ENCODE results near the gene MFSD6.

Gene MFSD6

DNA sequence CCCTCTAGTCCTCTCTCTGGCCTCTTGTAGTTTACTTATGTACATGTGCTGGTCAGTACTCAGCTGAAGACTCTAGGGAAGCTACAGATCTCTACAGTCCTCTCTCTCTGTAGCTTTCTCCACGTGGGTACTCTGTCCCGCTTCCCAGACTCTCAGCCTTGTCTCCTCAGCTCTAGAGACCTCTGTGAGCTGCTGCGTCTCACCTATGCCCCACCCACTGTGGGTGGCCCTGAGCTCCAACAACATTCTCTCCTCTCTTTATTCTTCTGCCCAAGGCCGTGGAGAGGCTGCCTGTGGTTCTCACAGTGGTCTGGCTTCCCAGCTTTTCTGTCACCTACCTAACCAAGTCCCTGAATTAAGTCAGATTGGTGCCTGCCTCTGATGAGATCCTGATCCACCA, 33.4 kb downstream of the MFSD6 start:
- DNase-seq = no peak

DNA sequence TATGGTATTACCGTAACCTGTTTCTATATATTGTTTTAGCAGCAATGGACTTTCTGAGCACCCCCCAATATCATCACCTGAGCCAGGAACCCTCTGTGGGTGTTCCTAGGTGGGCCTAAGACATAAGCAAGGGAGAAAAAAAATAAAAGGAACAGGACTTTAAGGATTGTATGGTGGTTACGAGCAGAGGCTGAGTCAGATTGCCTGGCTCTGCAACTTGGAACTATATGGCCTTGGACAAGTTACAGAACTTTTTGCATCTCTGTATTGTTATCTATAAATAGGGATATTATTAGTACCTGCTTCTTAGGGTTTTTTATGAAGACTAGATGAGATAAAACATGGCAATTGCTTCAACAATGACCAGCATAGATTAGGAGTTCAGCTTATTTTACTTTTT, 34.9 kb downstream of the MFSD6 start:
- DNase-seq = no peak

DNA sequence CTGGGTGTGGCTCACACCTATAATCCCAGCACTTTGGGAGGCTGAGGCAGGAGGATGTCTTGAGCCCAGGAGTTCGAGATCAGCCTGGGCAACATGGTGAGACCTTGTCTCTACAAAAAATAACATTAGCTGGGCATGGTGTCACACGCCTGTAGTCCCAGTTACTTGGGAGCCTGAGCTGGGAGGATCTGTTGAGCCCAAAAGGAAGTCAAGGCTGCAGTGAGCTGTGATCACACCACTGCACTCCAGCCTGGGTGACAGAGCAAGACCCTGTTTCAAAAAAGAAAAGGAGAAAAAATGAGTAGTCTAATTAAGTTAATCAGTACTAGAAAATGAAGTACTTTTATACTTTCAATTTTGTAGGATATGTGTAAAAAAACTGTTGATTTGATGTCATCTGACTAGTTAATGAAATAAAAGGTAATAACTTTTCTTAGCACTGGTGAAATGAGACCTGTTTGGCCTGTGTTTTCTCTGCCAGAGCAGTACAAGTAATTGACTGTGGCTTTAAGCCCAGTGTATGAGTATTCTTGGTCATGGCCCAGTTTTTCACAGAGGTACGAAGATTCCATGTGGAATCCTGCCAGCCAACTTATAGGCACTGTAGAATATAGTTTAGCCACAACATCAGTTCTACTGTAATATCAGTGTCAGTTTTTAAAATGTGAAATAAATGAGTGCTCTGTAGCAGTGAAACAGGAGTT, 35.8 kb downstream of the MFSD6 start:
- no peak for DNase-seq

DNA sequence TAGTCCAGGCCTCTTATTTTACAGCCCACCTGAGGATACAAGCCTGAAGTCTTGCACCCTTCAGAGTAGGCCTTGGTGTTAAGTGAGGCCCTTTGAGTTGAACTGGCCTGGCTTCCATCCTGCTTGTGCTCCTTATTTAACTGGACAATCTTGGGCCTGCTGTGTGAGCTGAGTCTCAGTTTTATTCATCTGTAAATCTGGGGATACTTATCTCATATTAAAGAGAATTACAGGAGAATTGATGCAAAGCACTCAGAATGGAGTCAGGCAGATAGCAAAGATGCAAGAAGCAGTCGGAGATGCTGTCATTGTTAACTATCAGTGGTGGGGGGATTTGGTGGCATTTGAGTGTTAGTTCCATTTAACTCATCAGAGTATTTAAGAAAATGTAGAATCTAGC, 36.8 kb downstream of the MFSD6 start:
- DNase-seq = no peak

DNA sequence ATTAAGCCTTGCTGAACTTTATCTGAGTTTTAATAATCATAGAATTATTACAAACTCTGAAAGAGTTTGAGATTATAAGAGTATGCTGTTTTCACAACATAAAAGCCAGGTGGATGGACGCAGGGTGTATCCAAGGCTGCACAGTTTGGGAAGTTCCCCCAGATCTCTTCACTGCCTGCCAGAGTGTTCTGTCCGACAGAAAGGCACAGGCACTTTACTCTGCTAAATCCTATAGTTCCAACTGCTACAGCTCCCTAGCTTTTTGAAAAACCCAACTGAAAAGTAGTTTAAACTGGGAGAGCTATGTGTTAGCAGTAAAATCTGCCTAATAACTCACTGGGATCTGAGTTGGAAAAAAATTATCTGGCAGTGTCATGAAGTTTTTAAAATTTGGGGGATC, 38.0 kb downstream of the MFSD6 start:
- DNase-seq = no peak

DNA sequence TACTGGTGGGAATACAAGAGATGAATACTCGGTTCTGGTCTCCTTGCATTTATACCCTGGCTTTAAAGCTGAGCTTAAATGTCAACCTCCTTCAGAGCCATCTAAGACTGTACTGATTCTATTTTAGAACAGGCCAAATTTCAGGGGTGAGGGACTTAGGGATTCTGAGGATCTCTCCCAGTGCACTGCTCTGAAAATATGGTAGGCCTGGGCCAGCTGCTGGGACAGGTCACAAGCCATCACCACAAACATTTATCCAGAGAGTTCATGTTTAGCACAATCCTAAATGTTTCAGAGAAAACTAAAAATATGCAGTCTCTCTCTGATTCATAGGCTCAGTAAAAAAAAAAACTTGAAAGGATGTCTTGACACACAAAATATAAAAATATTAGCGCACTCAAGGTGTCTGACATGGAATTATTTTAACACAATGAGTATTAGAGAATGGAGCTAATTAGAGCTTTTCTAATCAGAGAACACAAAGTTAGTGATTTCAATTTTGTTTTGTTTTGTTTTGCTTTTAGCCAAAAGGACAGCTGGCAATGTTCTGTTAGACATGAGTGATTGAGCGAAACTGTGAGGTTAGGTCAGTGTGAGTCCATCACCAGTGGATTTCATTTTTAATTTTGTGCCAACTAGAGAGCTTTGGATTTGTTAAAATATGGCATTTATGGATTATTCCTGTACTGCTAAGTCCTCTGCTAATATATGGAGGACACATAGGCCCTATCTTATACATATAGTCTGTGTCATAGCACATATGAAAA, 38.8 kb downstream of the MFSD6 start:
- no peak for DNase-seq

DNA sequence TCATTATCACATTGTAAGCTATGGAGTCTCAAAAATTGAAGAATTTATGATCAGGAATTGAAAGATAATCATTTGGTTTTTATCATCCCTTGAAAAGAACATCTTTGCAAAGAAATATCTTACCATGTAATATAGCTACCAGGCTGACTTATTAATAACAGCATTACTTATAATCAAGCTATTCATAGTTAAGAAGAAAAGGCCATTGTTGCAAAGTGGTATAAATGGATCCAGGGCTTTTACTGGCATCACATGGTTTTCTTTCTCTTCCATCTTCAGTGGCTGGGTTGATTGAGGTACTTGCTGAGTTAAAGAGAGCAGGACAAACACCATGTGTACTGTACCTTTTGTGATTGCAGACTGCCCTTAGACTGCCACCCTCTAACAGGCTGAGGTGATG, 39.6 kb downstream of the MFSD6 start:
- no peak for DNase-seq

DNA sequence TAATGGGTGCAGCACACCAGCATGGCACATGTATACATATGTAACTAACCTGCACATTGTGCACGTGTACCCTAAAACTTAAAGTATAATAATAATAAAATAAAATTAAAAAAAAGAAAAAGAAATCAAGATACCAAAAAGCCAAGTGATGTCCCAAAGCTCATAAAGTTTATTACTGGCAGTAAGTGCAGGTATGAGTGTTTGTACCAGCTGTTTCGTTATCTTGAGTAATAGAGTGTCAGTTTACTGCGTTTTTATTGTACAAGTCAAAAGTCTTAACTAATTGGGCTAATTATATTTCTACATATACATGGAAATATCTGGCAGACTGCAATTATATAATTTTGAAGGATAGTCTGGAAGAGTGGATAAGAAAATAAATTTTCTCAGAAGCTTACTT, 41.8 kb downstream of the MFSD6 start:
- DNase-seq = no peak

DNA sequence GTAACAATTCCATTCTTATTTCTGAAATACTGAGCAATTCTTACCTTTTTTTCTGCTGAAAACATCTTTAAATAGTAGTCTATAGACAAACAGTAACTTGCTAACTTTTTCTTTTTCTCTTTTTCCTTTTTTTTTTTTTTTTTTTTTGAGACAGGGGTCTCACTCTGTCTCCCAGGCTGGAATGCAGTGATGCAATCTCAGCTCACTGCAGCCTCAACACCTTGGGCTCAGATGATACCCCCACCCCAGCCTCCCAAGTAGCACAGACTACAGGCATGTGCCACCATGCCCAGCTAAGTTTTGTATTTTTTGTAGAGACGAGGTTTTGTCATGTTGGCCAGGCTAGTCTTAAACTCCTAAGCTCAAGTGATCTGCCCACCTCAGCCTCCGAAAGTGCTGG, 42.2 kb downstream of the MFSD6 start:
- no peak for DNase-seq

DNA sequence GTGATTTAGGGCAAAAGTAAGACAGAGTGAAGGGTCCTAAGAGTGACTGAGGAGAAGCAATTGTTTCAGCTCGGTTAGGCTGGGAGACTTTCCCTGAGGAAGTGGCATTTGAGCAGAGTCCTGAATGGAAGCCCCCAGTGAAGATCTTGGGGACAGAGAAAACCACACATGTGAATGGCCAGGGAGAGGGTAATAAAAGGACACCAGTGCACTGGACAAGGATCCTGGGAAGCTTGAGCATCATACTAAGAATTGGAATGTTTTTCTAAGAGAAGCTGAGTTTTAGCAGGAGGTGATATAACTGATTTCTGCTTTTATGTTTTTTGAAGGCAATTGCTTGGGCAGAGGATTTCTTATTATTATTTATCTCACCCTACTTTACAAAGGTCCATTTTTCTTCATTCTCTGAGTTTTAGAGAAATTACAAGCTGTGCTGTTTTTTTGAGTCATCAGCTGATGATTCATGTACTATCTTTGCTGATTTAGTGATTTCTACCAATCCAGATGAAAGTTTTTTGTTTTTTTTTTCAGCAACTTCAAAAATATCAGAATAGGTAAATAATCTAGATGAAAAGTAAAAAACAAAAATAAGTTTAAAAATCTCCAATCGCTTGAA, 43.5 kb downstream of the MFSD6 start:
- DNase-seq = no peak

DNA sequence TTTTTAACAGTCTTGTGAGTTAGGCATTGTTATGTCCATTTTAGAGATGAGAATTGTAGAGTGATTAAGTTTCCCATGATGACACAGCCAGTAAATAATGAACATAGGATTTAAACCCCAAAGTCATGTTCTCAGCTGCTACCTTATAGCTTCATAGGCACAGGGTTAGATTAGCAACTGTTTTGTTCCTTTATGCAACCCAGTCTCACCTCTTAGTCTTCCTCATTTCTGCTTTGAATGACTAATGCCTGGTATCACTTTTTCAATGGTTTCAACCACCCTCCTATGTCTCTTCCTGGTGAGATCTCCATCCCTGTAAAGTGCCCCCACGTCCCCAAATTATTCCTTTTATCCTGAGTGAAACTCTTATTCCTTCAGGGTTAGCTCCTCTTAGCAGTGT, 44.3 kb downstream of the MFSD6 start:
- DNase-seq = no peak

DNA sequence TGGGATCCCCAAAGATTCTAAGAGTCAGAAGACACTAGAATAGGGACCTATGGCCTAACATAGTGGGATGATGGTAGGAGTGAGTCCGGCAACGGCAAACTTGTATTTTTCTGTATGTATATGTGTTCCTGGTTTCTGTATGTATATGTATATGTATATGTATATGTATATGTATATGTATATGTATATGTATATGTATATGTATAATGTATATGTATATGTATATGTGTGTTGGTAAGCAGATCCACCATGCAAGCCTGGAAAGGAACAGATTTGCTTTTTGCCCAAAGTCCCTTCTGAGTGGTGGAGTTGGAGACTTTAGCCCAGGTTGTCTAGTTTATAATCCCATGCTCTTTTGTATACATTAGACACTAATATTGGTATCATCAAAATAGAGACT, 46.6 kb downstream of the MFSD6 start:
- DNase-seq = no peak

DNA sequence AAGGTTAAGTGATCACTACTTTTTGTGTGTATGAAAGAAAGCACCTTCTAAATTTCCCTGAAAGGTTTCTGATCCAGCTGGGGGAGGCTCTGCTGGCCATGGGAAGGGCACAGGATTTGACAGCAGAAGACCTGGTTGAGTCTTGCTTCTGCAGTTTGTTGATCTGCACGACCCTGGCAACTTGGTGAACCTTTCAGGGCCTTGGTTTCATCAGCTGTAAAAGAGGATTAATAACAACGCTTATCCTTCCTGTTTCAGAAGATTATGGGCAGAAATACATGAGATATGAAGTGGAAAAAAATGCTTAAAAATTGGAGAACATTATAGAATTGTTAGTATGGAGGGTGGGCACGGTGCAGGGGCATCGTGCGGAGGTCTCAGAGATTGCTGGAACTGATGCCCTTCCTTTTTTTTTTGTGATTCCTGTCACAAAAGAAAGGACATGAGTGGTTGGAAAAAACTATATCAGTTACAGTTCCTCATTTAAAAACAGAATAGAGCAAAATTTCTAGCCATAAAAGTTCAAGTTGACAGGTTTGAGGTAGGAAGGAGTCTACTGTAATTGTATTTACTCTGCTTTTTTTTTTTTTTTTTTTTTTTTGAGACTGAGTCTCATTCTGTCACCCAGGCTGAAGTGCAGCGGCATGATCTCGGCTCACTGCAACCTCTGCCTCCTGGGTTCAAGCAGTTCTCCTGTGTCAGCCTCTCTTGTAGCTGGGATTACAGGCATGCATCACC, 47.4 kb downstream of the MFSD6 start:
- no peak for DNase-seq

DNA sequence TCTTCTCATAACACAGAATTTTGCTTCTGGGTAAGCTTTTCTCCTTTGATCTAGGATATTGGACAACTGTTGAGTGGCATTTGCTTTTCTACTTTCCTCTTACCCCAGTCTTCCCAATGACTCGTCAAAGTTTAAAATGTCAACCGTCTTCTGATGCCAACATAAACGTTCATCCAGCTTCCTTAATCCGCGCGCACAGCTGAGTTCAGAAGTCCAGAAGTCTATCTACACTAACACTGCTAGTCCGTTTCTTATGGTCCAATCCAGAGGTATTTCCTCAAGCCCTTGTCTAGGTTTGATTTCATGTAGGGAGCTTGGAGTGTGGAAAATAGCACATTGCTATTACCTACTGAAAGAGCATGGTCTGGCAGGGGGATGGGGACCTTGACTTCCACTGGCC, 48.7 kb downstream of the MFSD6 start:
- no peak for DNase-seq

DNA sequence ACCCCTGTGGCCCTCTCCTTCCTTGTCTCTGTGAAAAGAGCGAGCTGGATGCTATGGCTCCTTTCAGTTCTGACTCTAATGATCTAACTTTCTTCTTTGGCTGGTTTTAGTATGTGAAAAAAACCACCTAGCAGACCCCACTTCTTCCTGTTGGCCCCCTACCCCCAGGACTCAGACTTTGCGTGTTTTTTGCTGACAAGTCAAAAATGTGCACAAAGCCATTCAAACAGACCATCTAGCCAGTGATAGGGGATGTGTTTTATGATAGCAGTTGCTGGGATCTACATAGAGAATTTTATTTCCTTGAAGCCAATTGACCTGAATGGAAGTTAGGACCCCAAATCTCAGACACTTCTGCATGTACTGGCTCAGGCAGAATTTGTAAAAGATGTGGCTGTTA, 49.1 kb downstream of the MFSD6 start:
- no peak for DNase-seq

DNA sequence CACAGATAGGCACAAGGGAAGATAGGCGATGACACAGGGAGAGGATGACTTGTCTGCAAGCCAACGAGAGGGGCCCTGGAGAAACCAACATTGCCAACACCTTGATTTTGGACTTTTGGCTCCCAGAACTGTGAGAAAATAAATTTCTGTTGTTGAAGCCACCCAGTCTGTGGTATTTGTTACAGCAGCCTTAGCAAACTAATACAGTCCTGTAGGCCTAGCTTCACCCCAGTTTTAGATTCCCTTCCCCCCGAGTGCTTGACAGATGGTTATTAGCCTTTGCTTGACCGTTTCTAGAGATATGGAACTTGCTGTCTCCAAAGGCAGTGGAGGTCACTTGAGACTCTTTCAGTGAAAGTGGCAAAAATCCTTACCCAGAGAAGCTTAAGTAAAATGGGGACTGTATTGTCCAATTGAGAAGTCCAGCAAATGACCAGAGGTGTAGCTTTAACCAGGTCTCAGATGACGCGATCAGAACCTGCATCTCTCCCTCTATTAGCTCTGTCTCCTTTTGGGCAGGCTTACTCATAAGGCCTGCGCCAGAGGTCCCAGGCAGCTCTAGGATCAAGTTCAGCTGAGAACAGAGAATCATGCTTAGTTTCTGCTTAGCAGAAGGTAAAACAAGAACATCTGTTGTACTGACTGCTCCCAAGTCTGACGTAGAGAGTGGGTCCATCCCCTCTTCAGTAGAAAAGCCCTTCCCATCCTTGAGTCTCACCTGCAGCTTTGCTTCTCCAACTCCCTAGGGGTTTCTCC, 50.4 kb downstream of the MFSD6 start:
- no peak for DNase-seq

DNA sequence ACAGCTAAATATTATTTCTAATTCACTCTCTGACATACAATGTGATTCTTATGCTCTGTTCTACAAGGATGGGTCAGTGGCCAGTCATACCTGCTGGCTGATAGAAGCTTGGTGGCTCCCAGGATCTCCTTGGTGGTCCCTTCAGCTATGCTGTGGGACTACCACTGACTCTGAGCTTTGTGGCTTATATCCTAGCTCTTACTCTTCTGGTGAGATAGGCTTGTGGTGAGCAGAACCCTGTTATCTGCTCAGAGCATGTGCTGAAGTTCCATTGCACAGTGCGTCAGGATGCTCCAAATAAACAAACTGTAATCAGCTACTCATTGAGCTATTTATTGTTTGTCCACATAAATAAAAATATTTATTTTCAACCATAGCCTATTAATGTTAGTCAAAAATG, 51.7 kb downstream of the MFSD6 start:
- no peak for DNase-seq

DNA sequence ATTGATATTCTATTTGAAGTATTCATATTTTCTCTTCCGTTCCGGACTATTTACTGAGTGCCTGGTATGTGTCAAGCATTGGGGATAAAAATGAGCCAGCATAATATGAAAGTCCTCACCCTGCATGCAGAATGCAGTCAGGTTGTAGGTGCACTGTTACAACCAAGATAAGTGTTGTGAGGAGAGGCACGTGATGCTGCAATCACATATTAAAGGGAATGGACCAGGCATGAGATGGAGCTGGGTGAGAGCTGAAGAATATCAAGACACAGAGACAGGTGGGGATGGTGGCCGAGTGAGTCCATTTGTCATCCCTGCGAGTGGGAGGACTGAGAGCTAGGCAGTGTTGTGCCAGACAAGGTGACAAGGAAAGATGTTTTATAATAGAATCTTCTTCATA, 52.3 kb downstream of the MFSD6 start:
- no peak for DNase-seq

DNA sequence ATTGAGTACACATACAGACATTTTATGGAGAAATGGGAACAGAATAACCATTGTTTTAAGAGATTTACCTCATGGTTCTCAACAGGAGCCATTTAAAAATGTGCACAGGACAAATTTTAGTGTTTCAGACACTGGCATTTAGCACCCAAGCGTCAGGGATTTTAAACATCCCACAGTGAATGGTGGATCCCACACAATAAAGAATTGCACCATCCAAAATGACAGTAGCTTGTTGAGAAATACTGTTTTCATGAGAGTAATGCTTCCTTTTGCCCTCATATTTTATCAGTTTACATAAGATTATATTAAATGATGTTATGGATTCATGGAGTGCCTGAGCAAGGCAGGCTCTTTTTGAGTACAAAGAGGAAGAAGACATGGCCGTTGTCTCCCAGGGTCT, 54.0 kb downstream of the MFSD6 start:
- DNase-seq = no peak

DNA sequence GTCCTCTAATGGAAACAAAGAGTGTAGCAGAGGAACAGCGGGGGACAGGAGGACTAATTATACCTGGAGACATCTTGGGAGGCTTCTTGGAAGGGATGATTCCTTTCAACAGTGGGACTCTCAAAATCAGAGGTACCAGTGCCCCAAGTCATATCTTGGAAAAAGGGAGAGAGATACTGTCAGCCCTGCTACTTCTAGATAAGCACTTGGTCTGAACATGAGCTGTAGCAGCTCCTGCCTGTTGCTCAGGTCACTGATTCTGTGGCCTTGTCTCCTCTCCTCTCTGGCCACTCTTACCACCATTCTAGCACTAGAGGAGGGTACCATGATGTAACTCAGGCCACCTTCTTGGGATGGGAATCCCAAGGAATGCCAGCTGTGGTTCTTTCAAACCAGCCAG, 54.5 kb downstream of the MFSD6 start:
- no peak for DNase-seq

DNA sequence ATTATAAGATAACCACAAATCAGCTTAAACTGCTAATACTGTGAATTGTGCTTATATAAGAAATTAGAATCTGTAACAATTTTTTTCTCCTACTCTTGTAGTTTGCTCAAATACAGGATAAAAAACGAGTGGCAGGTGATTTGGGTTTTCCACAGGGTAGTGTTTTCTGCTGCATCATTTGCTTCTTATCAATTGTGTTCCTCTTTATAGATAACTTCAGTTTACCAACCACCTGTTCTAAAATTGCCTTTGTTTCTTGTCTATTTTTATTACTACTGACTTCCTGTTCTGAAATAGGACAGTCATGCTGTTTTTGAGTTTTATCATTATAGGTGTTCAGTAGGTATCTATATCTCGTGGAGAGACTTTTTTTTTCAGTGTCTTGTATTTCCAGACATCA, 56.9 kb downstream of the MFSD6 start:
- no peak for DNase-seq

DNA sequence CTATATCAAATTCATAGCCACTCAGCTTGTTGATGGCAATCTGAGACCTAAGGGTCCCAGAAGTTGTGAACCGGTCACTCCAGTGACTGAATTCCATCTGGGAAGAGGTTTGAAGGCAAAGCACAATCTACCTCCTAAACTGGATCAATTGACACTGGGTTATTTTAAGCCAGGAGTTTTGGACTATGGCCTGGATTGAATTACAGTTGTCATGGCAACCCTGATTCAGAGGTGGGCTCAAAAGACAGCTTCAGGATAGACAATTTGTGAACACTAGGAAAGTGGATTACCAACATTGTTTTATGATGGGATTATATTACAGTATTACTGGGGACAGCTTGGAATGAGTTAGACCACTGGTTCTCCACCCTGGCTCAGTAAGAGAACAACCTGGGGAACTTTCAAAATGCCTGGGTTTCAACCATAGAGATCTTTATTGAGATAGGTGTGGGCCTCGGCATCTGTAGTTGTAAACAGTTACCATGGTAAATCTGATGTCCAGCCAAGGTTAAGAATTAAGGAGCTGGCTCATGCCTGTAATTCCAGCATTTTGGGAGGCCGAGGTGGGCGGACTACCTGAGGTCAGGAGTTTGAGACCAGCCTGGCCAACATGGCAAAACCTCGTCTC, 58.8 kb downstream of the MFSD6 start:
- no peak for DNase-seq

Data from activated T-cell treated with anti-CD3 and anti-CD28 coated beads, Interleukin-2, amount 50 U/mL, for 48 hours (primary cell).